GM12874 (cell line): ENCODE measurements around the gene KCNQ1OT1.

ENCODE experiments used
- TF ChIP-seq, protein P1 (sequence below): IDR thresholded peaks from 2 replicates; pipeline ENCODE4 v1.5.1; 2011; ENCODE audit warnings: low read depth, mild to moderate bottlenecking, control low read depth, low read length, moderate library complexity; ENCODE audit not compliant: insufficient read depth

KCNQ1OT1 gene

DNA sequence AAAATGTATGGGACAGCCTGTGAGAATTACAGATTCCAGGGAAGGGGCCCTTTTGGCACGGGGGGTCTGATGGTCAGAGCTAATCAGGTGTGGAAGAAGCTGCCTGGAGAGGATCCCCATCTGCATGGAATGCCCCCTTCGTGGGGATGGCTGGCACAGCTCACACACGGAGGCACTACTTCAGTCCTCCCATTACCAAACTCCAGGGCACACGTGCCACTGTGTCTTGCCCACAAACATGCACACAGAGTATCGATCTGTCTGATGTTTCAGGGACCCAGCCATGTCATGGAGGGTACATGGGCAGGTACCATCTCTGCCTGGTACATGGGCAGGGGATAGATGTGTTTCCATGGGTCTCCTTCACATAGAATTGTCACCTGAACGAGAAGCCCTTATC lies 14.7 kb downstream of the KCNQ1OT1 start:
- TF ChIP-seq, protein P1, sequence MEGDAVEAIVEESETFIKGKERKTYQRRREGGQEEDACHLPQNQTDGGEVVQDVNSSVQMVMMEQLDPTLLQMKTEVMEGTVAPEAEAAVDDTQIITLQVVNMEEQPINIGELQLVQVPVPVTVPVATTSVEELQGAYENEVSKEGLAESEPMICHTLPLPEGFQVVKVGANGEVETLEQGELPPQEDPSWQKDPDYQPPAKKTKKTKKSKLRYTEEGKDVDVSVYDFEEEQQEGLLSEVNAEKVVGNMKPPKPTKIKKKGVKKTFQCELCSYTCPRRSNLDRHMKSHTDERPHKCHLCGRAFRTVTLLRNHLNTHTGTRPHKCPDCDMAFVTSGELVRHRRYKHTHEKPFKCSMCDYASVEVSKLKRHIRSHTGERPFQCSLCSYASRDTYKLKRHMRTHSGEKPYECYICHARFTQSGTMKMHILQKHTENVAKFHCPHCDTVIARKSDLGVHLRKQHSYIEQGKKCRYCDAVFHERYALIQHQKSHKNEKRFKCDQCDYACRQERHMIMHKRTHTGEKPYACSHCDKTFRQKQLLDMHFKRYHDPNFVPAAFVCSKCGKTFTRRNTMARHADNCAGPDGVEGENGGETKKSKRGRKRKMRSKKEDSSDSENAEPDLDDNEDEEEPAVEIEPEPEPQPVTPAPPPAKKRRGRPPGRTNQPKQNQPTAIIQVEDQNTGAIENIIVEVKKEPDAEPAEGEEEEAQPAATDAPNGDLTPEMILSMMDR, result no peak

DNA sequence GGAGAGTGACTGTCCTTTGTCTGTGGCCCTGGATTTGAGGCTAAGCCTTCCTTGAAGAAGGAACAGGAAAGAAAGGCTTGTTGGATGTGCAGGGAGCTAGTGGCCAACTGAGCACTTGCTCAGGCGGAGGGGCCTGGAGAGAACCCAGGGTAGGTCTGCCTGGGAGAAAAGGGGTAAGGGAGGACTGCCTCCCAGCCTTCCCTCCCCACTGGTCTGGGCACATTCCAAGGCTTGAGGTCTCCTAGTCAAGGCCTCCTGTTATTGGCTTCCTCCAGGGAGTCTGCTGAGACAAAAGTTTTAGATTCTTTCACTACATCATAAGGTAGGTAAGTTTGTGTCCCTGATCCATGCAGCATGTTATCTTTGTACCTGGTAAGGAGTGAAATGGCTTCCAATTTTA lies 15.2 kb downstream of the KCNQ1OT1 start:
- TF ChIP-seq, protein P1, result no peak

DNA sequence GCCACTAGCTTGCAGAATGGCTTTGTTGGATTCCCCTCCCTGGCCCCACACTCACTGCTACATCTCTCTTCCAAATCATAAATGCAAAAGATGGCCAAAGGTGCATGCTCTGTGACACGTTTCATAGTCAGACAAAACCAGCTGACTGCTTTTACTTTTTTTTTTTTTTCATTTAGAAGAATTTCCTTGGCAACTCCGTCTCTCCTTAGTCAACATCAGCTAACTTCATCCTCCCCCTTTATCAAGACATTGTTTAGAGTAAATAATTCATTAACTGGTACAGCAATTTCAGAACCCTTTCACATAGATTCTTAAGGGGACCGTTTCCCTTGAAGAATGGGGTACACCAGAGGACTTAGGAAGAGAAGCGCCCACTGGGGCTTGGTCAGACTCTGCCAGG lies 16.0 kb downstream of the KCNQ1OT1 start:
- TF ChIP-seq, protein P1, result no peak

DNA sequence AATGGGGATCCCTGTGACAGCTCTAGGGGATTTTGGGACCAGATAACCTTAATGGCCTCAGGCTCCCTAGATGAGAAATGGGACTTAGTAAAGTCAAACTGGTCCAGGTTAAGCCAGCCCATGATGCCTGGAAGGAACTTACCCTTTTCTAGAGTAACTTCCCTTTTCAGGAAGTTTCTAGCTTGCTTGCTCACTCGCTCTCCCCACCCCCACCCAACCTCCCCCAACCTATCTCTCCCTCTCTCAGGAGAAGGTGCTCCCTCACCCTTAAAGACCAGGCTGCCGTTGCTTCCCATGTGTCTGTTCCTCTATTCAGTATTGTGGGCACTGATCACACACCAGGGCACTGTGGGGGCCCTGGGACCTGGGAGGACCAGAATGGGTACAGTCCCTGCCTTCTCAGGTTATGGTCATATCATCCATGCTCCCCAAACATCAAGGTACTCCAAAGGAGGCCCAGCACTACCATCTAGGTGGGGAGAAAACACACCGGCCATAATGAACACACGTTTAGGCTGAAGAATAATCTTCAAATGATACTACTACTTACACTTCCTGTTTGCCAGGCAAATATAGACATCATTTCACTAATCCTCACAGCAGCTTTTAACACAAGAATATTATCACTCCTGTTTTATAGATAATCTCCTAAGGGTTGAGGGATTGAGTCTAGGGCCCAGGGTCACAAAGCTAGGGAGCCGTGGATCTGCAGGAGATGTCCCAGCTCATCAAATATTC lies 18.2 kb downstream of the KCNQ1OT1 start:
- TF ChIP-seq, protein P1, result no peak

DNA sequence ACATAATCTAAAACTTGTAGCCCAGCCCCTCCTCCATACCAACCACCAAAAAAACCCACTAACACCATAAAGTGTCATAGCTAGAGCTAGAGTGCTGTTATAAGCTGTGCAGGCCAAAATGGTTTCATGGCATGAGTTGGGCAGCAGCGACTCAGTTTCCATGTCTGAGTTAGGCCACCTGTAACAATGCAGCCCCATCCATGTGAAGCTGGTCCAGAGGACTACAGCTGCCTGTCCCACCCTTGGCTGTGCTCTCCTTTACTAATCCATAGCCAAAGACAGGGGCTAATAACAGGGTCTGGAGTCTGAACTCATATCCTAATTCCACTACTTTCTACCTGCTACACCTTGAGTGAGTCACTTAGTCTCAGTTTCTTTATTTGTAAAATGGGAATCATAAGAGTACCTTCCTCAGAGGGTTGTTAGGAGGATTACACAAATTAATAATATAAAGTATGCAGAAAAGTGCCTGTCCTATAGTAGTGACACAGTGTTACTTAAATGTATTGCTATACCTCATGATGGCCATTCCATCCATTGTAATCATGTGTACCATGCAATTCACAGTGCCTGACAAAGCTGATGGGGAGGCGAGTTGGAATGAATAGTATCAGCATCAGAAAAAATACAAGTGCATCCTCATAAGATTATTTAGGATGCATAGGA lies 20.6 kb downstream of the KCNQ1OT1 start:
- TF ChIP-seq, protein P1, result no peak

DNA sequence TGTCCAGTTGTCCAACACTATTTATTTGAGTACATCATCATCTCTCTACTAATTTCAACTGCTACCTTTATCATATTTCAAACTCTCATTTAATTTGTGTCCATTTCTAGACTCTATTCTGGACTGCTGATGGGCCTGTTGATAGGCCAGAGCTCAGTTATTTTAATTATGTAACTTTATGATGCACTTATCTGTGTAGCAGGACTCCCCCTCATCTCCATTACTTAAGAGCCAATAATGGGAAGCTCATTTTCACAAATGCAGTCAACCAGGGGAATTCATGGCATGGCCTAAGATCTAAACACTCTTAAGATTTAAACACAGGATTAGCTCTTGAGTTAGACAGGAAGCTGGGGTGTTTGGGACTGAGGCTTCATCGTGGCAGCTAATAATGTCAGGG lies 21.4 kb downstream of the KCNQ1OT1 start:
- TF ChIP-seq, protein P1, result no peak

DNA sequence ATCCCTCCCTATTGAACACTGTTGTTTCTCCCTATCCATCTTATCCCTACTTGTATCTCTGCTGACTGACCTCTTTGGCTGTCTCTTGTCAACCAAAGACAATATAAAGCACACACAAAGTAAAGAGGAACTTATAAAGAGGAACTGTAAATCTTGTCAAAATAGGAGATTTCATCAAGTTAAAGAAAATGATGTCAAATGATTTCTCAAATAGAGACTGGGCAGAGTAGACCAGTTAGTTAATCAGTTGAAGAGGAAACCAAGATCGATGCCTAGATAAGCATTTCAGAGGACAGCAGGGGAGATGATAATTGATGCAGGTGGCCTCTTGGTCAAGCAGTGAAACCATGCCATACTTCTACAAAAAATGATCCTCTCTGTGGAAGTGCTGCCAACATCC lies 22.7 kb downstream of the KCNQ1OT1 start:
- TF ChIP-seq, protein P1, result no peak
